ENCODE measurements around the gene SMIM27.
"Not testable (repeated sequence)": the region's sequence is repeated elsewhere in the genome, so short reads cannot be mapped to it uniquely, and the experiment has no call there.

Gene SMIM27

DNA sequence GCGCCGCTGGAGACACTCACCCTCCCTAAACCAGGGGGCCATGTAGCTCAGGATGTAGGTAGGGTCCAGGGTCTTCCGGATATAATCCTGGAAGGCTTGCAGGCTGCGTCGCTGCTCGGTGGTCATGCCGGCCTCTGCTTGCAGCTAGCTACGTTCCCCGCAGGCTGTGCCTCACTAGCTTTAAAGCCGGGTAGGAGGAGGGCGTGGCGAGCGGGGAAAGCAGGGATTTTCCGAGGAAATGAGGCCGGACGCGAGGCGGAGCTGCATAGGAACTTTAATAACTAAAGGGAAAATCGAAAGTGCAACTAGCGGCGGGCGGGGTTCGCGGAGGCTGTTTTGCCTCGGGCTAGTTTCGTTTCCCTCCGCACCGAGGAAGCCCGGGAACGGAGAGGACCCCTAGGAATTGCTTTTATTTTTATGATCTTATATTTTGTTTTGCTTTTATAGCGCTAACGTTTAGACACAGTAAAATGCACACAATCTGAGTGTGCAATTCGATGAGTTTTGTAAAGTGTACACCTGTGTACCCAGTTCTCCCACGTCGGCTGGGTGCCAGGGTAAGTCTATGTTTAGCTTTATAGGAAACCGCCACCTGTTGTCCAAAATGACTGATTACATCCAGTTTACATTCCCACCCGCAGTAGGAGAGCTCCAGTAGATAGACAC, 26.0 kb upstream of the SMIM27 start, which contains the start of gene RIGI:
Gene RIGI (minus strand): TSS at position 156 of the 666 bp plus-strand sequence. CDS start 30 bp downstream, at position 126.
- H3K27me3 ChIP-seq (ENCODE audit: control insufficient read depth in 1 of 2, insufficient read depth in 2 of 2, low read length in 2 of 2) = no peaks in the 10 kb centered on the region
- H3K9me3 ChIP-seq (ENCODE audit: control insufficient read depth in 2 of 2, low read length in 2 of 2) = no peaks in the 10 kb centered on the region
- peaks cover 4% of the 10 kb centered on the region for H3K4me1 ChIP-seq (ENCODE audit: control insufficient read depth, insufficient read depth, low read length)
- no peaks in the 10 kb centered on the region for H3K36me3 ChIP-seq (ENCODE audit: control insufficient read depth in 2 of 2, insufficient read depth in 2 of 2, low read length in 2 of 2)
- peak within 1 kb of the TSS; percentile 87 for H3K9ac ChIP-seq (ENCODE audit: low read length in 2 of 2)
- peak within 1 kb of the TSS; percentile 76 for H3K27ac ChIP-seq (ENCODE audit: low read length)
- H3K4me3 ChIP-seq (ENCODE audit: low read length in 2 of 2) = peak within 1 kb of the TSS; percentile 93 to 98

DNA sequence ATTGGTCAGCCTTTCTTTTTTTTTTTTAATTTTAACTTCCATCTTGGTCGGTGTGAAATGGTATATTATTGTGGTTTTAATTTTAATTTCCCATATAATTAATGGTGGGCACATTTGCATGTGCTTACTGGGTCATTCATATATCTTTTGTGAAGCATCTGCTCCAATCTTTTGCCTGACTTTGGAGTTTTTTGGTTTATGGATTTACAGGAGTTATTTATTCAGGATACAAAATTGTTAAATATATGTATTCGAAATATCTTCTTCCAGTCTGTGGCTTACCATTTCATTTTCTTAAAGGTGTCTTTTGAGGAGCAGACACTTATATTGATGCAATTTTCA, 25.4 kb upstream of the SMIM27 start:
- peaks cover 4% of the 10 kb centered on the region for H3K4me1 ChIP-seq (ENCODE audit: control insufficient read depth, insufficient read depth, low read length)
- peak overlapping the region; percentile 76 for H3K27ac ChIP-seq (ENCODE audit: low read length)
- H3K9me3 ChIP-seq (ENCODE audit: control insufficient read depth in 2 of 2, low read length in 2 of 2) = no peaks in the 10 kb centered on the region
- H3K9ac ChIP-seq (ENCODE audit: low read length in 2 of 2) = peak overlapping the region; percentile 84 to 87
- H3K36me3 ChIP-seq (ENCODE audit: control insufficient read depth in 2 of 2, insufficient read depth in 2 of 2, low read length in 2 of 2) = no peaks in the 10 kb centered on the region
- H3K4me3 ChIP-seq (ENCODE audit: low read length in 2 of 2) = peak overlapping the region; percentile 93 to 98
- H3K27me3 ChIP-seq (ENCODE audit: control insufficient read depth in 1 of 2, insufficient read depth in 2 of 2, low read length in 2 of 2) = no peaks in the 10 kb centered on the region

DNA sequence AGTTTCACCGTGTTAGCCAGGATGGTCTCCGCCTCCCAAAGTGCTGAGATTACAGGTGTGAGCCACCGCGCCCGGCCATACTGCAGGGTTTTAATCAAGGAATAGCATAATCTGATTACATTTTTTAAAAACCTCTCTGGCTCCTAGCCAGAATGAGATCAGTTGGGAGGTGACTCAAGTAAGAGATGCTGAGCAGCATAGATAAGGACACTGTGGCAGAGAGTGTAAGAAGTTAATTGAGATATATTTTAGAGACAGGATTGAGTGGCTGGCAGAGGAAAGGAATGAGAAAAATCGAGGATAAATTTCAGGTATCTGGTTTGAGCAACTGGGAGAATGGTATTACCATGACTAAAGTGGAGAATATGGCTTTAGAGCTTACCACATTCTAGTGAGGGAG, 18.8 kb upstream of the SMIM27 start:
- H3K4me3 ChIP-seq (ENCODE audit: low read length in 2 of 2) = no peak overlapping the region

DNA sequence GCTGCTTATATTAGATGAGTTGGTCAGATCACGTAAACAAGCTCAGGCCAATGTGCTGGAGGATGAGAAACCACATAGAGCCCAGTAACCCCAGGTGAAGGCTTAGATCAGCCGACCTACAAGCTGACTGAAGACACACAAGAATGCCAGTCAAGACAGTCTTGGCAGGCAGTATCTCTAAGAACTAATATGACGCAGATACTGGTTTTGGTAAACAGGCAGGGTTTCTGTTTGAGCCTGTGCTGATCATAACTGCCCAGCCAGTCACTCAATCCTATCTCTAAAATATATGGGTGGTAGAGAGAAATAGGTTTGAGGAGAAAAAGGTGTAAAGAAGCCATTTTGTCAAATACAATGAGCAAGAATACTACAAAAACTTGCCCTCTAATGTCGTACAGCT, 18.3 kb upstream of the SMIM27 start:
- H3K4me1 ChIP-seq (ENCODE audit: control insufficient read depth, insufficient read depth, low read length) = no peaks in the 10 kb centered on the region
- no peak overlapping the region for H3K27ac ChIP-seq (ENCODE audit: low read length)
- no peaks in the 10 kb centered on the region for H3K9me3 ChIP-seq (ENCODE audit: control insufficient read depth in 2 of 2, low read length in 2 of 2)
- no peaks in the 10 kb centered on the region for H3K27me3 ChIP-seq (ENCODE audit: control insufficient read depth in 1 of 2, insufficient read depth in 2 of 2, low read length in 2 of 2)
- H3K4me3 ChIP-seq (ENCODE audit: low read length in 2 of 2) = no peak overlapping the region
- H3K9ac ChIP-seq (ENCODE audit: low read length in 2 of 2) = no peak overlapping the region
- peaks cover 3% of the 10 kb centered on the region in 2 donors for H3K36me3 ChIP-seq (ENCODE audit: control insufficient read depth in 2 of 2, insufficient read depth in 2 of 2, low read length in 2 of 2)

More for the DNA sequence above, 18.8 kb upstream of the SMIM27 start:
- H3K27me3 ChIP-seq (ENCODE audit: control insufficient read depth in 1 of 2, insufficient read depth in 2 of 2, low read length in 2 of 2) = no peaks in the 10 kb centered on the region
- H3K9me3 ChIP-seq (ENCODE audit: control insufficient read depth in 2 of 2, low read length in 2 of 2) = no peaks in the 10 kb centered on the region
- H3K36me3 ChIP-seq (ENCODE audit: control insufficient read depth in 2 of 2, insufficient read depth in 2 of 2, low read length in 2 of 2) = peaks cover 3% of the 10 kb centered on the region in 2 donors
- no peak overlapping the region for H3K27ac ChIP-seq (ENCODE audit: low read length)
- H3K4me1 ChIP-seq (ENCODE audit: control insufficient read depth, insufficient read depth, low read length) = no peaks in the 10 kb centered on the region
- H3K9ac ChIP-seq (ENCODE audit: low read length in 2 of 2) = no peak overlapping the region

DNA sequence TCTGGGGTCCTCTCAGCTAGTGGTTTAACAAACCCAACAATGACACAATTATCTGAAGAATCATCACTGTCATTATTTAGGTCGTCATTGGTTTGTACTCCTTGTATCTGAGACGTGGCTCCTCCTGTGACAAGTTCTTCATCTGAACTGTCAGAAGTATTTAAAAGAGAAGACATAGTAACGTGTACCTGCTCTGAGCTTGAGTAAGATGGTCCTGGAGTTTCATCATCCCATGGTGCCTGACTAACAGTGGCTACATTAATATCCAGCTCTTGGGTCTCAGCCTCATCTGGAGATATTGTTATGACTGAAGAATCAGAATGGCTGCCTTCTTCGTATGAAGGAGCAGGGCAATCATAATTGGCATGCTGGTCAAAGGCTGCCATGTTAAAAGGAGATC, 9.1 kb upstream of the SMIM27 start:
- Histone ChIP-seq H3K36me3 (ENCODE audit: control insufficient read depth in 2 of 2, insufficient read depth in 2 of 2, low read length in 2 of 2) (peaks cover 15 to 21% of the 10 kb centered on the region in 2 donors), H3K27ac (ENCODE audit: low read length) (no peak overlapping the region), H3K4me3 (ENCODE audit: low read length in 2 of 2) (no peak overlapping the region), H3K9ac (ENCODE audit: low read length in 2 of 2) (no peak overlapping the region), H3K27me3 (ENCODE audit: control insufficient read depth in 1 of 2, insufficient read depth in 2 of 2, low read length in 2 of 2) (no peaks in the 10 kb centered on the region), H3K9me3 (ENCODE audit: control insufficient read depth in 2 of 2, low read length in 2 of 2) (no peaks in the 10 kb centered on the region), H3K4me1 (ENCODE audit: control insufficient read depth, insufficient read depth, low read length) (no peaks in the 10 kb centered on the region)

- Histone ChIP-seq H3K27me3 (ENCODE audit: control insufficient read depth in 1 of 2, insufficient read depth in 2 of 2, low read length in 2 of 2) (no peaks in the 10 kb centered on the region), H3K27ac (ENCODE audit: low read length) (no peak overlapping the region), H3K4me1 (ENCODE audit: control insufficient read depth, insufficient read depth, low read length) (peaks cover 8% of the 10 kb centered on the region), H3K9ac (ENCODE audit: low read length in 2 of 2) (no peak overlapping the region), H3K9me3 (ENCODE audit: control insufficient read depth in 2 of 2, low read length in 2 of 2) (no peaks in the 10 kb centered on the region), H3K4me3 (ENCODE audit: low read length in 2 of 2) (no peak overlapping the region), H3K36me3 (ENCODE audit: control insufficient read depth in 2 of 2, insufficient read depth in 2 of 2, low read length in 2 of 2) (peaks cover 15 to 21% of the 10 kb centered on the region in 2 donors)
Measured at GRCh38 chr9:32545884-32546283, 6.2 kb upstream of the SMIM27 start.

GRCh38 chr9:32548213-32548612, 3.9 kb upstream of the SMIM27 start:
- not testable (repeated sequence) for H3K4me3 ChIP-seq (ENCODE audit: low read length in 2 of 2); H3K27me3 ChIP-seq (ENCODE audit: control insufficient read depth in 1 of 2, insufficient read depth in 2 of 2, low read length in 2 of 2); H3K9ac ChIP-seq (ENCODE audit: low read length in 2 of 2); H3K9me3 ChIP-seq (ENCODE audit: control insufficient read depth in 2 of 2, low read length in 2 of 2); H3K36me3 ChIP-seq (ENCODE audit: control insufficient read depth in 2 of 2, insufficient read depth in 2 of 2, low read length in 2 of 2); H3K27ac ChIP-seq (ENCODE audit: low read length)
- H3K4me1 ChIP-seq (ENCODE audit: control insufficient read depth, insufficient read depth, low read length) = peaks cover 11% of the 10 kb centered on the region

- no peaks in the 10 kb centered on the region for H3K9me3 ChIP-seq (ENCODE audit: control insufficient read depth in 2 of 2, low read length in 2 of 2)
- H3K4me3 ChIP-seq (ENCODE audit: low read length in 2 of 2) = peak overlapping the region; percentile 75 to 92
- peaks cover 0 to 3% of the 10 kb centered on the region in 2 donors for H3K36me3 ChIP-seq (ENCODE audit: control insufficient read depth in 2 of 2, insufficient read depth in 2 of 2, low read length in 2 of 2)
- peak overlapping the region; percentile 70 to 81 for H3K9ac ChIP-seq (ENCODE audit: low read length in 2 of 2)
- H3K27ac ChIP-seq (ENCODE audit: low read length) = peak overlapping the region; percentile 94
- no peaks in the 10 kb centered on the region for H3K27me3 ChIP-seq (ENCODE audit: control insufficient read depth in 1 of 2, insufficient read depth in 2 of 2, low read length in 2 of 2)
- peaks cover 11% of the 10 kb centered on the region for H3K4me1 ChIP-seq (ENCODE audit: control insufficient read depth, insufficient read depth, low read length)
Measured at GRCh38 chr9:32550150-32550561, 2.0 kb upstream of the SMIM27 start.

DNA sequence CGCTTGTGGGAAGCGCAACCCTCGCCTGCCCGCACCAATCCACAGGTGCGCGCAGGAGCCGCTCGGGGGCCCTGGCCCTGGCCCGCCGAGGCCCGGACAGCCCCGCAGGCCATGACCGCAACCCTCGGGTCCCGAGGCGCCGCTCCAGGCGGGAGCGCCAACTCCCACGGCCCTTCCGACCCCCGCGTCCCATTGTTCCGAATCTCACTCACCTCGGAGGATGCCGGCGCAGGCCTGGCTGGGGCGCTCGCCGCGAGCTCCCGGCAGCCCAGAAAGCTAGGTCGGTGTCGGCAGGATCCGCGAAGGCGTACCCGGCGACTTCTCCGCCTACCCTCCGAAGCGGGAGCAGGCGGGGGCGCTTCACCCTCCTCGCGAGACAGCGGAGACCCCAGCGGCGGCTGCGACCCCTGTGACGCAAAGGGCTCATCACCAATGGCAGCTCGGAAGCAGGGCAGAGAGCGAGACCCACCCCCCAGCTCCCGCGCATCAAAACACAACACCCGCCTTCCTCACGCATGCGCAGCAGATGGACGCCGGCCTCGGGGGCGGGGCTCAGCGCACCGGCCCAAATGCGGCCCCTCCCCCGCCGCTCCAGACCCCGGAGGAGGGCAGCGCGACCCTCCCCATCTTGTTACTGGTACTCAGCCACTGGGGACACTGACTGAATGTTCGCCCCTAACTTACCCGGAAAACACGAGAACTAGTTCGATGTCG, 1.4 kb upstream of the SMIM27 start:
- Histone ChIP-seq H3K36me3 (ENCODE audit: control insufficient read depth in 2 of 2, insufficient read depth in 2 of 2, low read length in 2 of 2) (peaks cover 0 to 3% of the 10 kb centered on the region in 2 donors), H3K27me3 (ENCODE audit: control insufficient read depth in 1 of 2, insufficient read depth in 2 of 2, low read length in 2 of 2) (no peaks in the 10 kb centered on the region), H3K4me1 (ENCODE audit: control insufficient read depth, insufficient read depth, low read length) (peaks cover 11% of the 10 kb centered on the region), H3K27ac (ENCODE audit: low read length) (peak overlapping the region; percentile 94), H3K4me3 (ENCODE audit: low read length in 2 of 2) (peak overlapping the region; percentile 75 to 92), H3K9ac (ENCODE audit: low read length in 2 of 2) (peak overlapping the region; percentile 70 to 90), H3K9me3 (ENCODE audit: control insufficient read depth in 2 of 2, low read length in 2 of 2) (no peaks in the 10 kb centered on the region)

- Histone ChIP-seq H3K36me3 (ENCODE audit: control insufficient read depth in 2 of 2, insufficient read depth in 2 of 2, low read length in 2 of 2) (peaks cover 0 to 3% of the 10 kb centered on the region in 2 donors), H3K9me3 (ENCODE audit: control insufficient read depth in 2 of 2, low read length in 2 of 2) (no peaks in the 10 kb centered on the region), H3K27me3 (ENCODE audit: control insufficient read depth in 1 of 2, insufficient read depth in 2 of 2, low read length in 2 of 2) (no peaks in the 10 kb centered on the region), H3K9ac (ENCODE audit: low read length in 2 of 2) (peak overlapping the region; percentile 70 to 90), H3K4me1 (ENCODE audit: control insufficient read depth, insufficient read depth, low read length) (peaks cover 11% of the 10 kb centered on the region), H3K4me3 (ENCODE audit: low read length in 2 of 2) (peak overlapping the region; percentile 75 to 92), H3K27ac (ENCODE audit: low read length) (peak overlapping the region; percentile 94)
Measured at GRCh38 chr9:32551276-32552051, 663 bp upstream of the SMIM27 start.

All from stomach smooth muscle (tissue), 2 donors.